UCSD-AML1 (cell line): ENCODE measurements around the gene ADGRG1.

ENCODE experiments used
- DNase-seq: peaks from one replicate; lab custom pipeline; 2025; ENCODE audit not compliant: unreplicated experiment; lab: John Stamatoyannopoulos, UW

Gene ADGRG1

GRCh38 chr16:57606147-57606846 is 22.1 kb upstream of the ADGRG1 start:
- no peak for DNase-seq

GRCh38 chr16:57606847-57607501 is 21.5 kb upstream of the ADGRG1 start:
- DNase-seq, result no peak

DNA sequence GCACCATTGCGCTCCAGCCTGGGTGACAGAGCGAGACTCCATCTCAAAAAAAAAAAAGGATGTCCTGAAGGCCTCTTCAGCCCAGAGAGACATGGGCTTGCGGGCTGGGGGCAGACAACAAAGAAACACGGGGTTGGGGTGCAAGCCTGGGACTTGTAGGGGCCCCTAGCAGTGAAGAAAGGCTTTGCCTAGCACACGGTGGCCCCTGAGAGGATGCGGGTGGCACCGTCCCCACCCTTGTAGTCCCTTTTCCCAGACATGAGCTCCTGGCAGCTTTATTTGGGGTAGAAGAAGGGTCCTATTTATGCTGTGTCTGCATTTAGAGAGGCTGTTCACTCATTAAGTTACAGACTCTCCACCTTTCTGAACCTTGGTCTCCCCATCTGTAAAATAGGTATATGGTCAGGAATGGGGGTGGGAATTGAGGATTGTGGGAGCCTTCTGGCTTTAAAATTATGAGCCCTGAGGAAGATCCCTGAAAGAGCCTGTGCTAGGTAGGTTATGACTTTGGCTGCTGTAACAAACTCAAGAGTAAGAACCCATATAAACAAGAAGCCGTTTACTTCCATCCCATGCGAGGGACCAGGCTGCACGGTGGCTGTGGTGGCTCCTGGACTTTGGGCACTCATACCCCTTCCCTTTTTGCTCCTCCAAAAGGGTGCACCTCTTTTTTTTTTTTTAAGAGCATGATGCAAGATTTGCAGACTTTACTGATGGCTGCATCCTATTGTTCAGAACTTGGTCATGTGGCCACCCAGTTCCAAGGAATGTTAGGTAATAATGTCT is 20.6 kb upstream of the ADGRG1 start:
- no peak for DNase-seq

DNA sequence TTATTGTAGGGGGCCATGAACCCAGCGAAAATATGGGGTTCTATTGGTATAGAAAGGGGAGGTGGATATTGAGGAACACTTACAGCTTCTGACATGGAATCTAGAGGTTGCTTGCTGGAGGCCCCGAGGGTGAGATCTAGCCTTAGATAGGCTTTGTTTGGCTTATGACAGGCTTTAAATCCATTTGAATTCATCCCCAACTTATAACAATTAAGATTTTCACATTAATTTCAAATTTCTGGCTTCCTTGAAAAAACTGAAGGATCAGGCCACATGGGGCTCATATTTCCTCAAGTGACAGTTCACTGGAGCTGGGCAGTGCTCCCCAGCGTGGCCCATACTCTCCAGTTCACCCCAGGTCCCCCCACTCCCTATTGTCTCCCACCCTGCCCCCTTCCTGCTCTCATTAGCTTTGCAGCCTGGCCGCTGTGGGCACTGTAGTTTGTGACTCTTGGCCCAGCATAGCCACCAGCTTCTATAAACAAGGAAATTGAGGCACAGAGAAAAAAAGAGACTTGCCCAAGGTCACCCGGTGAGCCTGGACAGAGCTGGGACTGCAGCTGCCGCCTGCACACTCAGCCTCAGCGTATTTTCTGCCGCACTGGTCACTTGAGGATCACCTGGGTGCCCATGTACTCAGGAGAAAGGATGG is 19.8 kb upstream of the ADGRG1 start:
- DNase-seq, result no peak

GRCh38 chr16:57609541-57610401 is 18.7 kb upstream of the ADGRG1 start:
- DNase-seq, result no peak

DNA sequence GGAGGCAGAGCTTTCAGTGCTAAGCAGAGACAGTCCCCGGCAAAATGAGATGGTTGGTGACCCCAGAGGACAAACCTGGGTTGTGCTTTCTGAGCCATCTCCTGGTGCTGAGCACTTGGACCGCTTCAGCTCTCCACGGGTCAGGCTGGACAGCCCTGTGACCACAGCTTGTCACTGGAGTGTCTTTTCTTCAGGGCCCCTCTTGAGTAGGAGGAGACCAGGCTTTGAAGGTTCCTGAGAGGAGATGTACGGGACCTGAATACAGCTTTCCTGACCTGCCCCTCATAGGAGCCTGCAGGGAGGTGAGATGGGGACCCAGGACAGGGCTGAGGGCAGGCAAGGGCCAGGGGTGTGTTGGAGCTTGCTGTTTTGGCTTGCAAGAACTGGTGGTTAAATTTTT is 17.8 kb upstream of the ADGRG1 start:
- no peak for DNase-seq

GRCh38 chr16:57611181-57611580 is 17.2 kb upstream of the ADGRG1 start:
- DNase-seq, result no peak

- no peak for DNase-seq
These were observed 16.7 kb upstream of the ADGRG1 start for GRCh38 chr16:57611706-57612105.

GRCh38 chr16:57612494-57612893 is 15.9 kb upstream of the ADGRG1 start:
- DNase-seq, result no peak

GRCh38 chr16:57613514-57613913 is 14.9 kb upstream of the ADGRG1 start:
- DNase-seq, result no peak

DNA sequence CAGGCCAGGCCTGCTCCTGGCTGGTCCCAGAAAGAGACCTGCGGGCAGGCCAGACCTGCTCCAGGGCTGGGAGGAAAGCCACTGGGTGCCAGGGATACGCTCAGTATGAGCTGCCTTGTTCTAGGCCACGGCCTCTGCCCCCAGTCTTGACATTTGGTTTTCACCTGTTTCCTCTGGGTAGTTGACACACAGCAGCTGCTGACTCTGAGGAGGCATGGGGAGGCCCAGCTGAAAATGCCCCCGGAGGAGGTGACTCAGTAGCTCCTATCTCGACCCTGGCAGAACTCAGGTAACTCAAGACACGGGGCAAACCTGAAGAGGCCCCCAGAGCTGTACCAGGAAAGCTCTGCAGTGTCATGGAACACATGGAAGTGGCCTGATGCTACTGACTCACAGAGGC is 13.9 kb upstream of the ADGRG1 start:
- DNase-seq, result no peak

DNA sequence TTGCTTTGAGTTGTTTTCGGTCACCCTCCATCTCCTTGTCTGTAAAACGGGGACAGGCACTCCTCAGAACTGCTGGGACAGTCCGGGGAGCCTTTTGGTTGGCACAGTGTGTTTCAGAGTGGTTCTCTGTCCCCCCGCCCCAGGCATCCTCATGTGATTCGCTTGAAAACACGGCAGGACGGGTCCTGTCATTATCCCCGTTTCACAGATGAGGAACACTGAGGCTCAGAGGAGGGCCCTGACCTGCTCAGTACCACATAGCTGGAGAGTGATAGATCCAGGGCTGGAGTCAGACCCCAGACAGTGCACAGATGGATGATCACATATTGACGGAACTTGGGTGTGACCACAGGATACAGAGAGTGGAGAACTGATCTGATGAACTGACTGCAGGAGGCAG is 13.5 kb upstream of the ADGRG1 start:
- no peak for DNase-seq

GRCh38 chr16:57615813-57616212 is 12.6 kb upstream of the ADGRG1 start:
- no peak for DNase-seq

DNA sequence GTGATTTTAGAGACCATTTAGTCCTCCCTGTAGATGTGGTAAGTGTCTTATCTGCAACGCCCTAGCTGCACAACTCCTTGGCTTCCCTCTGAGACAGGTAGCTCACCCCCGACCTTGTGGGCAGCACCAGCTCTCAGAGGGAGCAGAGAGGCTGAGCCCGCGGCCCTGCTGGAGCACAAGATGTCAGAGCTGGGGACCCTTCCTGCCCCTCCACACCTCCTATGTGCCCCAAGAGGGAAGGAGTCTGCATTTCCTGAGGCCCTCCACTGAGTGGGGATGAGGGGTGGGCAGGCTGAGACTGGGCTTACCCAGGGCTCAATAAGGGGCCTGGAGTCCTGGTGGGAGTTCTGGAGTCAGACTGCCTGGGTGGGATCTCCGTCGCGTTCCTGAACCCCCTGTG is 12.2 kb upstream of the ADGRG1 start:
- no peak for DNase-seq

DNA sequence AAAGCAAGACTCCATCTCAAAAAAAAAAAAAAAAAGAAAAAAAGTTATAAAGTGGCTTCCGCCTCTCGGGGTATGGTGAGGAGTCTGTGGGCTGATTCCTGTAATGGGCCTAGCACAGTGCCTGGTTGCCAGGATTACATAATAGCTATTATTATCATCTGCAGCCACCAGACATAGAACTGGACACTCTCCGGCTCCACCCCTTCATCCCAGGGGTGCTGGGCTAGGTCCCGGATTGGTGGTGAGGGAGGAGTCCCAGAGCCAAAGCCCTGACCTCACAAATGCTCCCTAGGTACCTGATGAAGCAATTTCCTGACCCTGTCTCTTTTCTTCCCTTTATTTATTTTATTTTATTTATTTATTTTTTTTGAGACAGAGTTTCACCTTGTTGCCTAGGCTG is 11.6 kb upstream of the ADGRG1 start:
- DNase-seq, result no peak

DNA sequence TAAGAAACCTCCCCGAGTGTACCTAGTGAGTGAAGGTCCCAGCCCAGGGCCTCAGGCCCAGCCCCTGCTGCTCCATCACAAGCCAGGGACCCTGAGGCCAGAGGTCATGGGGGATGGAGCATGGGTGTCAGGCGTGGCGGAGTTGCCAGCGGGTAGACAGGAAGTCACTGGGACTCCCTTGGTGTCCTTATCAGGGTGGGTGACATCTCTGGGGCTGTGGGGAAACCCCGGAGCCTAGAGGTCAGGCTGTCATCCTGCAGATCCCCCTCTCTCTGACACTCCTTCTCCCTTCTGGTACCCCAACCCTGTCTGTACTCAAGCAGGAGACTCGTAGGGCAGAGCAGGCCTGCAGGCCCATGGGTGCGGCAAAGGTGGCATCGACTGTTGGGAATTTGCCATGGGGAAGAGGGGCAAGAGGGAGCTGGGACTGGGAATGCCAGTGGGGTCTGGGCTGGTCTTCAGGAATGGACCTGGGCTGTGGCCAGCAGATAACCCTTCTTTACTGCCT is 10.8 kb upstream of the ADGRG1 start:
- DNase-seq, result no peak

GRCh38 chr16:57618296-57619132 is 9.9 kb upstream of the ADGRG1 start:
- DNase-seq, result no peak

DNA sequence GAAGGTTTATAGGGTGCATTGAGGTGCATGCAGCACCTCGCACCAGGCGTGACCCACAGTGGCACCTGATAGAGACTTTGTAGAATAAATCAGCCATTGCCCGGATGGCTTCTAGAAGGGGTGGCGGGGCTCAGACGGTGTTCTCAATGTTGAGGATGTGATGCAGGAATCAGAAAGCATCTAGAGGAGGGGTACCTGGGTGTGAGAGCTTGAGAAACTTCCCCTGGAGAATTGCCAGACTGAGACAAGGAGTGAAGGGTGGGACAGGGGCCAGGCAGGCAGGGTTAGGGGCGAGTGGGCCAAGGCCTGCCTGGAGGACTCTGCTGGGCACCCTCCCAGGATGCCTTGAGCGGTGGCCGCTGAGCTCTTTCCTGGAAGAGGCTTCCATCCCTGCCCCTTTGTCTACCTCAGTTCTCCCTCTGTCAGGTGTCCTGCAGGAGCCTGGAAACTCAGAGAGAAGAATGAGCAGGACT is 9.3 kb upstream of the ADGRG1 start:
- DNase-seq, result no peak

GRCh38 chr16:57619606-57620334 is 8.7 kb upstream of the ADGRG1 start:
- DNase-seq, result no peak
